H1 (cell line): Measurements from ENCODE around the gene PIGT.
A peak's percentile ranks its signal among the peaks of the same experiment; 100 is the strongest.

Experiments used
- BACH1 ChIP-seq: IDR thresholded peaks from 2 replicates; pipeline ENCODE4 v1.6.1; 2012; ENCODE audit warnings: low read length, improper control_type of control experiment
- CBX5 ChIP-seq: fragments of 300-800, 300-1000 bp; sonication (generic); IDR thresholded peaks from 2 replicates; pipeline ENCODE4 v1.7.1; 2016; ENCODE audit warnings: antibody characterized with exemption, low read length, low read depth
- EP300 ChIP-seq, 2 experiments: IDR thresholded peaks; 1 replicate in 1 of 2; 2 replicates in 1 of 2; pipeline ENCODE4 v1.6.1; 2011 to 2012; ENCODE audit warnings: low read depth in 2 of 2, low read length in 2 of 2, mild to moderate bottlenecking in 2 of 2, borderline replicate concordance in 1 of 2, inconsistent platforms in 1 of 2, moderate library complexity in 1 of 2
- GABPA ChIP-seq: IDR thresholded peaks from 2 replicates; pipeline ENCODE4 v1.6.1; 2011; ENCODE audit warnings: mild to moderate bottlenecking, low read length, moderate library complexity, borderline replicate concordance; ENCODE audit not compliant: insufficient read depth
- MAFK ChIP-seq: IDR thresholded peaks from 2 replicates; pipeline ENCODE4 v1.6.1; 2012; ENCODE audit warnings: low read depth, mild to moderate bottlenecking, improper control_type of control experiment, low read length
- POLR2A ChIP-seq, 2 experiments: IDR thresholded peaks; 1 replicate in 1 of 2; 2 replicates in 1 of 2; pipeline ENCODE4 v1.6.1; 2011; ENCODE audit warnings: low read depth in 2 of 2, low read length in 2 of 2, mild to moderate bottlenecking in 2 of 2; ENCODE audit errors: control extremely low read depth in 1 of 2
- POLR2AphosphoS5 ChIP-seq: IDR thresholded peaks from 2 replicates; pipeline ENCODE4 v1.6.1; 2011; ENCODE audit warnings: low read depth, low read length
- RAD21 ChIP-seq, 2 experiments: IDR thresholded peaks in 1 of 2; conservative IDR thresholded peaks in 1 of 2; 2 replicates each; pipeline ENCODE4 v1.6.1; 2011; ENCODE audit warnings: low read depth in 2 of 2, low read length in 2 of 2, improper control_type of control experiment in 1 of 2, inconsistent platforms in 1 of 2, mild to moderate bottlenecking in 1 of 2, moderate library complexity in 1 of 2
- SP4 ChIP-seq: IDR thresholded peaks from 2 replicates; pipeline ENCODE4 v1.6.1; 2012; ENCODE audit warnings: low read length, inconsistent platforms
- SRF ChIP-seq: IDR thresholded peaks from 2 replicates; pipeline ENCODE4 v1.6.1; 2011; ENCODE audit warnings: mild to moderate bottlenecking, low read depth, low read length, moderate library complexity
- SUZ12 ChIP-seq: fragments of 200-600 bp; sonication (generic); IDR thresholded peaks from 2 replicates; pipeline ENCODE4 v1.6.1; 2012; ENCODE audit warnings: mild to moderate bottlenecking, inconsistent platforms, low read length, moderate library complexity, mixed read lengths
- YY1 ChIP-seq: IDR thresholded peaks from 2 replicates; pipeline ENCODE4 v1.6.1; 2011; ENCODE audit warnings: low read depth, mild to moderate bottlenecking, low read length
- TF ChIP-seq, protein P1 (sequence below), 3 experiments: IDR thresholded peaks; 1 replicate in 2 of 3; 2 replicates in 1 of 3; pipeline versions ENCODE4 v1.5.1 to v1.6.1; 2011; ENCODE audit warnings: low read length in 3 of 3, mild to moderate bottlenecking in 3 of 3, inconsistent platforms in 2 of 3, low read depth in 1 of 3, moderate library complexity in 1 of 3; ENCODE audit not compliant: insufficient read depth in 1 of 3; ENCODE audit errors: control extremely low read depth in 1 of 3
- TF ChIP-seq, protein P2 (sequence below): IDR thresholded peaks from 2 replicates; pipeline ENCODE4 v1.6.1; 2011; ENCODE audit warnings: low read depth, mild to moderate bottlenecking, low read length; ENCODE audit not compliant: insufficient read depth

DNA sequence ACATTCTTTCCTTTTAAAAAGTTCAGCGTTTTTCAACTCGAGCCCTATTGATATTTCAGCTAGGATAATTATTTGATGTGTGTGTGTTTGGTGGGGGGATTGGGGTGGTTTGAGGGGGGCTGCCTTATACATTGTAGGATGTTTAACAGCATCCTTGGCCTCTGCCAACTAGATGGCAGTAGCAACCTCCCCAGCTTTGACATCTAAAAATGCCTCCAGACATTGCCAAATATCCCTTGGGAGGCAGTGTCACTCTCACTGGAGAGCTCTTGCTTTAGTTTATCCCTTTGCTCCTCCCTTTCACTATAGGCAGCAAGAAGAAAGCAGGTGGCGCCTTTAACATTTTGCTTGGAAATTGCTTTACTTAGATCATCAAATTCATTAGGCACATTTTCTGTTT, 23.2 kb upstream of the PIGT start:
- TF ChIP-seq, protein P1, sequence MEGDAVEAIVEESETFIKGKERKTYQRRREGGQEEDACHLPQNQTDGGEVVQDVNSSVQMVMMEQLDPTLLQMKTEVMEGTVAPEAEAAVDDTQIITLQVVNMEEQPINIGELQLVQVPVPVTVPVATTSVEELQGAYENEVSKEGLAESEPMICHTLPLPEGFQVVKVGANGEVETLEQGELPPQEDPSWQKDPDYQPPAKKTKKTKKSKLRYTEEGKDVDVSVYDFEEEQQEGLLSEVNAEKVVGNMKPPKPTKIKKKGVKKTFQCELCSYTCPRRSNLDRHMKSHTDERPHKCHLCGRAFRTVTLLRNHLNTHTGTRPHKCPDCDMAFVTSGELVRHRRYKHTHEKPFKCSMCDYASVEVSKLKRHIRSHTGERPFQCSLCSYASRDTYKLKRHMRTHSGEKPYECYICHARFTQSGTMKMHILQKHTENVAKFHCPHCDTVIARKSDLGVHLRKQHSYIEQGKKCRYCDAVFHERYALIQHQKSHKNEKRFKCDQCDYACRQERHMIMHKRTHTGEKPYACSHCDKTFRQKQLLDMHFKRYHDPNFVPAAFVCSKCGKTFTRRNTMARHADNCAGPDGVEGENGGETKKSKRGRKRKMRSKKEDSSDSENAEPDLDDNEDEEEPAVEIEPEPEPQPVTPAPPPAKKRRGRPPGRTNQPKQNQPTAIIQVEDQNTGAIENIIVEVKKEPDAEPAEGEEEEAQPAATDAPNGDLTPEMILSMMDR (IDR thresholded peaks at IDR 0.05; ENCODE audit: control extremely low read depth in 1 of 3, insufficient read depth in 1 of 3, low read depth in 1 of 3, low read length in 3 of 3): peak in 2 of 3 experiments; percentile 25 to 28; a peak in 2 of 4 replicates
- no peak for TF ChIP-seq POLR2A (IDR thresholded peaks at IDR 0.05; ENCODE audit: control extremely low read depth in 1 of 2, low read depth in 2 of 2, low read length in 2 of 2)
- TF ChIP-seq GABPA: no peak
- TF ChIP-seq, protein P2, sequence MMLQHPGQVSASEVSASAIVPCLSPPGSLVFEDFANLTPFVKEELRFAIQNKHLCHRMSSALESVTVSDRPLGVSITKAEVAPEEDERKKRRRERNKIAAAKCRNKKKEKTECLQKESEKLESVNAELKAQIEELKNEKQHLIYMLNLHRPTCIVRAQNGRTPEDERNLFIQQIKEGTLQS: no peak
- TF ChIP-seq SP4: no peak
- TF ChIP-seq CBX5: no peak
- no peak for TF ChIP-seq SUZ12
- no peak for TF ChIP-seq SRF
- TF ChIP-seq RAD21 (IDR thresholded peaks at IDR 0.05 in 1 of 2, conservative IDR thresholded peaks at IDR 0.05 in 1 of 2; ENCODE audit: low read depth in 2 of 2, low read length in 2 of 2): peak; percentile 28 to 44; a peak in 3 of 4 replicates
- no peak for TF ChIP-seq POLR2AphosphoS5
- TF ChIP-seq MAFK: no peak
- TF ChIP-seq BACH1: no peak
- no peak for TF ChIP-seq EP300 (IDR thresholded peaks at IDR 0.05; ENCODE audit: borderline replicate concordance in 1 of 2, low read depth in 2 of 2, low read length in 2 of 2)
- TF ChIP-seq YY1: no peak
